Inflammatory macrophage treated with lipopolysaccharide for 4 hours (primary cell): ENCODE data around the gene SERPINA4.

Experiments used
- DNase-seq: peaks from one replicate; pipeline ENCODE4 v3.0.0-alpha.2; 2020

Gene SERPINA4

GRCh38 chr14:94619297-94619696 lies 58.1 kb downstream of the SERPINA4 start:
- DNase-seq, result no peak
